Endodermal cell (in vitro differentiated cells): ENCODE data around the gene DUXA. TPM values are rescaled to one million over a fixed set of nuclear protein-coding genes. Genes with fewer than 3 reads are reported as not detected.
A peak's percentile ranks its signal among the peaks of the same experiment; 100 is the strongest.
"Not testable (repeated sequence)": the region's sequence is repeated elsewhere in the genome, so short reads cannot be mapped to it uniquely, and the experiment has no call there.

Source experiments
- DNase-seq: peaks from one replicate; pipeline ENCODE4 v3.0.0-alpha.2; 2017
- H3K27ac ChIP-seq: 2 replicates; pipeline ENCODE4 v1.5.1; 2013; ENCODE audit warnings: mild to moderate bottlenecking, low read depth, low read length, moderate library complexity
- H3K27me3 ChIP-seq: 2 replicates; pipeline ENCODE4 v1.6.1; 2013; ENCODE audit warnings: mild to moderate bottlenecking, low read length, moderate library complexity; ENCODE audit not compliant: insufficient read depth, control insufficient read depth, poor library complexity, severe bottlenecking
- H3K36me3 ChIP-seq: 2 replicates; pipeline ENCODE4 v1.7.0; 2013; ENCODE audit warnings: mild to moderate bottlenecking, low read length, moderate library complexity; ENCODE audit not compliant: control insufficient read depth, insufficient read depth
- H3K4me1 ChIP-seq: one replicate; pipeline ENCODE4 v1.7.0; 2013; ENCODE audit warnings: low read length; ENCODE audit not compliant: control insufficient read depth, insufficient read depth
- H3K4me3 ChIP-seq: 2 replicates; pipeline ENCODE4 v1.5.1; 2013; ENCODE audit warnings: mild to moderate bottlenecking, low read length, moderate library complexity
- H3K9ac ChIP-seq: 2 replicates; pipeline ENCODE4 v1.6.1; 2013; ENCODE audit warnings: mild to moderate bottlenecking, low read length, moderate library complexity; ENCODE audit not compliant: poor library complexity, severe bottlenecking; ENCODE audit errors: extremely low read depth
- H3K9me3 ChIP-seq: 2 replicates; pipeline ENCODE4 v1.6.1; 2013; ENCODE audit warnings: mild to moderate bottlenecking, low read length, moderate library complexity; ENCODE audit not compliant: control insufficient read depth
- H3K27ac Mint-ChIP-seq: 2 replicates; pipeline ENCODE4 v1.8.0; 2020; ENCODE audit warnings: mixed read lengths
- H3K27me3 Mint-ChIP-seq: 2 replicates; pipeline ENCODE4 v1.8.0; 2021; ENCODE audit warnings: mild to moderate bottlenecking, mixed read lengths; ENCODE audit not compliant: insufficient read depth
- H3K36me3 Mint-ChIP-seq: 2 replicates; pipeline ENCODE4 v1.8.0; 2020; ENCODE audit warnings: low read depth, mixed read lengths
- H3K4me1 Mint-ChIP-seq: 2 replicates; pipeline ENCODE4 v1.8.0; 2020; ENCODE audit warnings: mixed read lengths
- H3K4me3 Mint-ChIP-seq: 2 replicates; pipeline ENCODE4 v1.8.0; 2020; ENCODE audit warnings: mild to moderate bottlenecking, moderate library complexity, mixed read lengths
- H3K9me3 Mint-ChIP-seq: 2 replicates; pipeline ENCODE4 v1.8.0; 2020; ENCODE audit warnings: mild to moderate bottlenecking, mixed read lengths
- CTCF ChIP-seq: fragments of 200-600 bp; sonication (generic); conservative IDR thresholded peaks from 2 replicates; pipeline ENCODE4 v1.5.0; 2021; ENCODE audit warnings: antibody characterized with exemption, mild to moderate bottlenecking
- WGBS, 2 experiments: methylation state at CpG; one replicate each; pipeline versions ENCODE4 v1.1.5 to v1.1.7; 2013; ENCODE audit warnings: missing lambda C conversion rate in 2 of 2, mixed read lengths in 1 of 2; ENCODE audit not compliant: insufficient coverage in 1 of 2, insufficient read length in 1 of 2; 5-methylcytosine and 5-hydroxymethylcytosine counted together
- total RNA-seq, 2 donors: library from RNA; stranded (reverse); fragmentation: NEBNext Ultra II Directional in 1 of 2; extraction: Animal tissue kit (Norgen Biotek cat#: 25700) in 1 of 2; gene quantifications; 2 replicates in 1 of 2; 3 replicates in 1 of 2; pipeline ENCODE4 v1.2.1, GENCODE V29; 2021

The DUXA gene
- total RNA-seq, 2 donors from 2014 or later, result not detected

DNA sequence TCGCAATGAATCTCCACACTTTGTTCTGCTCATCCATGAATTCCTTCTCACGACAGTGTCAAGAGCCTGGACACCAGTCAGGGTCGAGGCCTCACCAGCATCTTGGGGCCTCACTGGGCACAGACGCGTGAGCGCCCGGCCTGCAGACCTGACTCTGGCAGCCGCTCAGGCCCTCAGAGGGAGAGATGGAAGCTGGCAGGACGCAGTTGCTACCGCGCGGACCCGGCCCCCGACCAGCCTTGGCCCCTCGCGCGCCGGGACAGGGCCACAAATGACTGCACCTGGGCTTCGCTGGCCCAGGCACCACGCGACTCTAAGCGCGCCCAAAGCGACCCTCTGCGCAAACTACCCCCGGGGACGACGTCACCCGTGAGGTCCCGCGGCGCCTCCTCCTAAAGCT lies 48.4 kb downstream of the DUXA start:
- Histone ChIP-seq H3K36me3 (no peaks in the 10 kb centered on the region), H3K27ac (no peak overlapping the region), H3K27me3 (no peaks in the 10 kb centered on the region), H3K4me1 (no peaks in the 10 kb centered on the region), H3K9ac (no peak overlapping the region), H3K9me3 (peaks cover 61% of the 10 kb centered on the region), H3K4me3 (no peak overlapping the region)
- Mint-ChIP-seq H3K4me1 (no peaks in the 10 kb centered on the region), H3K4me3 (no peak overlapping the region), H3K27me3 (no peaks in the 10 kb centered on the region), H3K36me3 (no peaks in the 10 kb centered on the region), H3K27ac (no peak overlapping the region), H3K9me3 (peaks cover 84% of the 10 kb centered on the region)
- WGBS, 2 experiments, result 92 to 93% methylated on average over 17 to 32 of the region's 32 CpGs
- no peak for DNase-seq
- no peak for TF ChIP-seq CTCF

GRCh38 chr19:57113501-57113900 lies 53.8 kb downstream of the DUXA start:
- H3K36me3 Mint-ChIP-seq, H3K27me3 ChIP-seq, H3K27me3 Mint-ChIP-seq, H3K36me3 ChIP-seq, H3K4me3 Mint-ChIP-seq, DNase-seq, H3K9ac ChIP-seq, H3K4me1 Mint-ChIP-seq, H3K27ac ChIP-seq, H3K27ac Mint-ChIP-seq, H3K4me1 ChIP-seq: not testable (repeated sequence)
- Histone ChIP-seq H3K4me3 (peak overlapping the region; percentile 35), H3K9me3 (peaks cover 78% of the 10 kb centered on the region)
- H3K9me3 Mint-ChIP-seq, result peaks cover 88% of the 10 kb centered on the region
- WGBS, 2 experiments, result 20 to 78% methylated on average over 1 to 3 of the region's 7 CpGs

DNA sequence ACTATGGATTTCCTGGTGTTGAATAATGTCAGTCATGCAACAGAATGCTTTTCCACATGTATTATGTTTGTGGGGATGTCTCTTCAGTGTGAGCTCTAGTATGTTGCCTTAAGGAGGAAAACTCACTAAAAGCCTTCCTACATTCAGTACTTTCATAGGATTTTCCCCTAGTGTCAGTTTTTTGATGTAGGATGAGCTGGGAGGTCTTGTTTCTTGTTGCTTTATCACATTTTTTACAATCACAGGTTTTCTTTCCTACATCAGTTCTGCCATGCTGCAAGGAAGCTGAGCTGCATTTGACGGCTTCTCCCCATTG lies 56.0 kb downstream of the DUXA start:
- H3K27ac Mint-ChIP-seq, result no peak overlapping the region
- H3K36me3 ChIP-seq, result no peaks in the 10 kb centered on the region
- H3K4me1 Mint-ChIP-seq, result no peaks in the 10 kb centered on the region
- H3K4me1 ChIP-seq, result no peaks in the 10 kb centered on the region
- no peaks in the 10 kb centered on the region for H3K36me3 Mint-ChIP-seq
- no peaks in the 10 kb centered on the region for H3K27me3 ChIP-seq
- H3K9ac ChIP-seq, result no peak overlapping the region
- no peak for DNase-seq
- WGBS, 2 experiments, result 95% methylated on average over 1 of the region's 1 CpG; no CpG with 5 or more reads in 1 of the 2 experiments
- H3K27ac ChIP-seq, result no peak overlapping the region
- H3K4me3 ChIP-seq, result no peak overlapping the region
- peaks cover 64% of the 10 kb centered on the region for H3K9me3 ChIP-seq
- no peak overlapping the region for H3K4me3 Mint-ChIP-seq
- peaks cover 81% of the 10 kb centered on the region for H3K9me3 Mint-ChIP-seq
- TF ChIP-seq CTCF, result no peak
- no peaks in the 10 kb centered on the region for H3K27me3 Mint-ChIP-seq

DNA sequence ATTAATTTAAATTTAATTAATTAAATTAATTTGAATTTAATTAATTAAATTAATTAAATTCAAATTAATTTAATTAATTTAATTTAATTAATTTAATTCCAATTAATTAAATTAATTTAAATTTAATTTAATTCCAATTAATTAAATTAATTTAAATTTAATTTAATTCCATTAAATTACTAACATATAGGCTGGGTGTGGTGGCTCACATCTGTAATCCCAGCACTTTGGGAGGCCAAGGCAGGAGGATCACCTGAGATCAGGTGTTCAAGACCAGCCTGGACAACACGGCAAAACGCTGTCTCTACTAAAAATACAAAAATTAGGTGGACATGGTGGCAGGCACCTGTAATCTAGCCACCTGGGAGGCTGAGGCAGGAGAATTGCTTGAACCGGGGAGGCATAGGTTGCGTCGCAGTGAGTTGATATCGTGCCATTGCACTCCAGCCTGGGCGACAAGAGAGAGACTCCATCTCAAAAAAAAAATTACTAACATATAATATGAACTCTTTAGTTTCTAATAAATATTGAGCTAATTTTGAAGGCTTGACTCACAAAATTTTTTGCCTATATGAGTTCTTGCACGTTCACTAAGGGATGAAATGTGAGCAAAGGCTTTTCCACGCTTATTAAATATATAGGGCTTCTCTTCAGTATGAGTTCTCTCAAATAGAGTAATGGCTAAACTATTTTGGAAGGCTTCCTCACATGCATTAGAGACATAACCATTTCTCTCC lies 56.5 kb downstream of the DUXA start:
- TF ChIP-seq CTCF, result no peak
- Mint-ChIP-seq H3K4me3 (no peak overlapping the region), H3K4me1 (no peaks in the 10 kb centered on the region), H3K9me3 (peaks cover 79% of the 10 kb centered on the region), H3K36me3 (no peaks in the 10 kb centered on the region), H3K27ac (no peak overlapping the region), H3K27me3 (no peaks in the 10 kb centered on the region)
- 86 to 88% methylated on average over 5 to 8 of the region's 9 CpGs for WGBS, 2 experiments
- no peak for DNase-seq
- no peak overlapping the region for H3K4me3 ChIP-seq
- no peaks in the 10 kb centered on the region for H3K4me1 ChIP-seq
- H3K27me3 ChIP-seq, result no peaks in the 10 kb centered on the region
- no peak overlapping the region for H3K9ac ChIP-seq
- H3K36me3 ChIP-seq, result no peaks in the 10 kb centered on the region
- H3K9me3 ChIP-seq, result peaks cover 59% of the 10 kb centered on the region
- no peak overlapping the region for H3K27ac ChIP-seq
